Liver (tissue), 9 donors: Measurements from ENCODE around the gene PARD3. TPM values are rescaled to one million over a fixed set of nuclear protein-coding genes. Genes with fewer than 3 reads are reported as not detected.
A peak's percentile ranks its signal among the peaks of the same experiment; 100 is the strongest.

Experiments used
- DNase-seq: peaks from one replicate; pipeline ENCODE4 v3.0.0-alpha.2; 2017; ENCODE audit warnings: low spot score
- H3K27ac ChIP-seq, 2 donors: one replicate each; pipeline ENCODE4 v1.7.0; 2013; ENCODE audit warnings: inconsistent platforms in 2 of 2, low read length in 2 of 2, control low read depth in 1 of 2, low read depth in 1 of 2, mild to moderate bottlenecking in 1 of 2
- H3K27me3 ChIP-seq, 4 donors: one replicate each; pipeline versions ENCODE4 v1.6.1 to v1.7.0; 2013; ENCODE audit warnings: low read length in 3 of 4, inconsistent platforms in 1 of 4, mild to moderate bottlenecking in 1 of 4, moderate library complexity in 1 of 4; ENCODE audit not compliant: control insufficient read depth in 4 of 4, insufficient read depth in 4 of 4
- H3K36me3 ChIP-seq, 4 donors: one replicate each; pipeline versions ENCODE4 v1.6.1 to v1.7.0; 2013; ENCODE audit warnings: low read length in 3 of 4, mild to moderate bottlenecking in 3 of 4, low read depth in 1 of 4, moderate library complexity in 1 of 4; ENCODE audit not compliant: control insufficient read depth in 4 of 4, insufficient read depth in 3 of 4
- H3K4me1 ChIP-seq, 4 donors: one replicate each; pipeline versions ENCODE4 v1.6.1 to v1.7.0; 2013; ENCODE audit warnings: low read length in 3 of 4, mild to moderate bottlenecking in 3 of 4, moderate library complexity in 1 of 4; ENCODE audit not compliant: control insufficient read depth in 4 of 4, insufficient read depth in 4 of 4
- H3K4me3 ChIP-seq, 3 donors: one replicate each; pipeline versions ENCODE4 v1.6.1 to v1.7.0; 2013; ENCODE audit warnings: low read length in 3 of 3, control low read depth in 1 of 3, low read depth in 1 of 3, mild to moderate bottlenecking in 1 of 3
- H3K9ac ChIP-seq, 2 donors: one replicate each; pipeline ENCODE4 v1.7.0; 2013; ENCODE audit warnings: low read length in 2 of 2, mild to moderate bottlenecking in 2 of 2, moderate library complexity in 2 of 2, control low read depth in 1 of 2, low read depth in 1 of 2
- H3K9me3 ChIP-seq, 4 donors: one replicate each; pipeline versions ENCODE4 v1.6.1 to v1.7.0; 2013; ENCODE audit warnings: low read length in 3 of 4; ENCODE audit not compliant: control insufficient read depth in 4 of 4
- ATF3 ChIP-seq: IDR thresholded peaks from 2 replicates; pipeline ENCODE4 v1.6.1; 2016; ENCODE audit warnings: antibody characterized with exemption
- EGR1 ChIP-seq, 2 donors: IDR thresholded peaks; 2 replicates each; pipeline ENCODE4 v1.6.1; 2016 to 2018; ENCODE audit warnings: antibody characterized with exemption in 2 of 2, low read depth in 2 of 2
- FOXA1 ChIP-seq: IDR thresholded peaks from 2 replicates; pipeline ENCODE4 v1.6.1; 2016; ENCODE audit warnings: antibody characterized with exemption
- FOXA2 ChIP-seq: IDR thresholded peaks from 2 replicates; pipeline ENCODE4 v1.6.1; 2016; ENCODE audit warnings: antibody characterized with exemption
- GABPA ChIP-seq, 2 donors: IDR thresholded peaks in 1 of 2; conservative IDR thresholded peaks in 1 of 2; 2 replicates each; pipeline ENCODE4 v1.6.1; 2016; ENCODE audit warnings: antibody characterized with exemption in 2 of 2, mild to moderate bottlenecking in 1 of 2, moderate library complexity in 1 of 2
- HNF4A ChIP-seq, 2 donors: conservative IDR thresholded peaks; 2 replicates each; pipeline ENCODE4 v1.6.1; 2016; ENCODE audit warnings: antibody characterized with exemption in 2 of 2, mild to moderate bottlenecking in 2 of 2
- HNF4G ChIP-seq: IDR thresholded peaks from 2 replicates; pipeline ENCODE4 v1.6.1; 2016; ENCODE audit warnings: antibody characterized with exemption
- JUND ChIP-seq, 2 donors: IDR thresholded peaks; 2 replicates each; pipeline ENCODE4 v1.6.1; 2016; ENCODE audit warnings: antibody characterized with exemption in 2 of 2
- MAX ChIP-seq: IDR thresholded peaks from 2 replicates; pipeline ENCODE4 v1.6.1; 2016; ENCODE audit warnings: antibody characterized with exemption
- NR2F2 ChIP-seq: IDR thresholded peaks from 2 replicates; pipeline ENCODE4 v1.6.1; 2016; ENCODE audit warnings: antibody characterized with exemption
- RAD21 ChIP-seq, 2 donors: IDR thresholded peaks; 2 replicates each; pipeline ENCODE4 v1.6.1; 2016; ENCODE audit warnings: antibody characterized with exemption in 2 of 2, mild to moderate bottlenecking in 2 of 2
- RXRA ChIP-seq, 2 donors: IDR thresholded peaks; 2 replicates each; pipeline ENCODE4 v1.6.1; 2017 to 2018; ENCODE audit warnings: antibody characterized with exemption in 2 of 2, mild to moderate bottlenecking in 1 of 2
- SP1 ChIP-seq: IDR thresholded peaks from 2 replicates; pipeline ENCODE4 v1.6.1; 2018; ENCODE audit warnings: antibody characterized with exemption, mild to moderate bottlenecking
- TAF1 ChIP-seq: conservative IDR thresholded peaks from 2 replicates; pipeline ENCODE4 v1.6.1; 2016; ENCODE audit warnings: antibody characterized with exemption, mild to moderate bottlenecking
- YY1 ChIP-seq: IDR thresholded peaks from 2 replicates; pipeline ENCODE4 v1.6.1; 2016; ENCODE audit warnings: antibody characterized with exemption, mild to moderate bottlenecking
- ZBTB33 ChIP-seq: IDR thresholded peaks from 2 replicates; pipeline ENCODE4 v1.6.1; 2016; ENCODE audit warnings: antibody characterized with exemption
- WGBS: extraction: QIAGEN DNeasy Blood & Tissue Kit; methylation state at CpG from one replicate; pipeline ENCODE4 v1.1.7; 2013; 5-methylcytosine and 5-hydroxymethylcytosine counted together
- polyA plus RNA-seq, 2 donors: library from polyadenylated mRNA; stranded (reverse) in 1 of 2; unstranded in 1 of 2; fragments of 200-250 nt in 1 of 2; fragments of >200 nt in 1 of 2; fragmentation: Nextera tagmentation in 1 of 2; extraction: Ambion mirVana in 1 of 2; gene quantifications; one replicate each; pipeline versions ENCODE4 v1.2.1 to v1.2.3, GENCODE V29; 2013 to 2015
- total RNA-seq, 2 donors: library from RNA; depleted of rRNA; stranded (reverse); fragments of >200 nt; gene quantifications; one replicate each; pipeline ENCODE4 v1.2.3, GENCODE V29; 2014
- TF ChIP-seq, protein P1 (sequence below): fragments of 150-350 bp; IDR thresholded peaks from 2 replicates; pipeline ENCODE4 v1.5.1; 2017; ENCODE audit warnings: improper control_type of control experiment, low read depth, low read length; ENCODE audit not compliant: missing input control
- TF ChIP-seq, protein P2 (sequence below): IDR thresholded peaks from 2 replicates; pipeline ENCODE4 v1.6.1; 2016; ENCODE audit warnings: antibody characterized with exemption, mild to moderate bottlenecking
- donor health status: healthy.
- donor health status: healthy.
- donor health status: healthy.
- donor health status: healthy.
- donor health status: healthy.

PARD3 gene
- total and polyA plus RNA-seq, 4 donors = 12.3 to 43.8 (median 13.5) TPM

DNA sequence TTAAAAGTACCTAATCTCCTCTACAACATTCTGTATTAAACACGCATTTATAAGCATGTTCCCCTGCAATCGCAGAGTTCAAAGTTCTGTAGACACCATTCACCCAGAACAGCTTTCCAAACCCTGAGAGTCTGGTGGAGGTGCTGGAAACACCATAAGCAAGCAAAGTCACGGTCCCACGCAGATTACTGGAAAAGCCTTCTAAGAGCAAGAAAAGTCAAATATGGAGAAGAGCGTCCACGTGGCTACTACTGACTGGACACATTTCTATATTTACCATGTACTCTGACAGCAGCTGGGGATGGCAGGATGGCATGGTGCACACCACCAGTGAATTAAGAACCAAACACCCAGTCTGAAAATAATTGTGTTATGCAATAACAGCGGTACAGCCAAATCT is 97.7 kb downstream of the PARD3 start:
- H3K27me3 ChIP-seq = no peaks in the 10 kb centered on the region
- H3K4me1 ChIP-seq = peaks cover 5 to 25% (median 12%) of the 10 kb centered on the region in 4 donors
- no peaks in the 10 kb centered on the region for H3K36me3 ChIP-seq
- DNase-seq = no peak
- TF ChIP-seq, protein P1, sequence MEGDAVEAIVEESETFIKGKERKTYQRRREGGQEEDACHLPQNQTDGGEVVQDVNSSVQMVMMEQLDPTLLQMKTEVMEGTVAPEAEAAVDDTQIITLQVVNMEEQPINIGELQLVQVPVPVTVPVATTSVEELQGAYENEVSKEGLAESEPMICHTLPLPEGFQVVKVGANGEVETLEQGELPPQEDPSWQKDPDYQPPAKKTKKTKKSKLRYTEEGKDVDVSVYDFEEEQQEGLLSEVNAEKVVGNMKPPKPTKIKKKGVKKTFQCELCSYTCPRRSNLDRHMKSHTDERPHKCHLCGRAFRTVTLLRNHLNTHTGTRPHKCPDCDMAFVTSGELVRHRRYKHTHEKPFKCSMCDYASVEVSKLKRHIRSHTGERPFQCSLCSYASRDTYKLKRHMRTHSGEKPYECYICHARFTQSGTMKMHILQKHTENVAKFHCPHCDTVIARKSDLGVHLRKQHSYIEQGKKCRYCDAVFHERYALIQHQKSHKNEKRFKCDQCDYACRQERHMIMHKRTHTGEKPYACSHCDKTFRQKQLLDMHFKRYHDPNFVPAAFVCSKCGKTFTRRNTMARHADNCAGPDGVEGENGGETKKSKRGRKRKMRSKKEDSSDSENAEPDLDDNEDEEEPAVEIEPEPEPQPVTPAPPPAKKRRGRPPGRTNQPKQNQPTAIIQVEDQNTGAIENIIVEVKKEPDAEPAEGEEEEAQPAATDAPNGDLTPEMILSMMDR = no peak
- TF ChIP-seq JUND (IDR thresholded peaks at IDR 0.05) = peak in 1 of 2 donors; percentile 43
- peak; percentile 40 to 59 for TF ChIP-seq RXRA (IDR thresholded peaks at IDR 0.05)
- no peak for TF ChIP-seq TAF1
- peak; percentile 11 for TF ChIP-seq FOXA2
- TF ChIP-seq YY1 = peak; percentile 56
- TF ChIP-seq HNF4A (conservative IDR thresholded peaks at IDR 0.05) = peak; percentile 72 to 78
- TF ChIP-seq NR2F2 = no peak
- peak; percentile 52 for TF ChIP-seq SP1
- TF ChIP-seq, protein P2, sequence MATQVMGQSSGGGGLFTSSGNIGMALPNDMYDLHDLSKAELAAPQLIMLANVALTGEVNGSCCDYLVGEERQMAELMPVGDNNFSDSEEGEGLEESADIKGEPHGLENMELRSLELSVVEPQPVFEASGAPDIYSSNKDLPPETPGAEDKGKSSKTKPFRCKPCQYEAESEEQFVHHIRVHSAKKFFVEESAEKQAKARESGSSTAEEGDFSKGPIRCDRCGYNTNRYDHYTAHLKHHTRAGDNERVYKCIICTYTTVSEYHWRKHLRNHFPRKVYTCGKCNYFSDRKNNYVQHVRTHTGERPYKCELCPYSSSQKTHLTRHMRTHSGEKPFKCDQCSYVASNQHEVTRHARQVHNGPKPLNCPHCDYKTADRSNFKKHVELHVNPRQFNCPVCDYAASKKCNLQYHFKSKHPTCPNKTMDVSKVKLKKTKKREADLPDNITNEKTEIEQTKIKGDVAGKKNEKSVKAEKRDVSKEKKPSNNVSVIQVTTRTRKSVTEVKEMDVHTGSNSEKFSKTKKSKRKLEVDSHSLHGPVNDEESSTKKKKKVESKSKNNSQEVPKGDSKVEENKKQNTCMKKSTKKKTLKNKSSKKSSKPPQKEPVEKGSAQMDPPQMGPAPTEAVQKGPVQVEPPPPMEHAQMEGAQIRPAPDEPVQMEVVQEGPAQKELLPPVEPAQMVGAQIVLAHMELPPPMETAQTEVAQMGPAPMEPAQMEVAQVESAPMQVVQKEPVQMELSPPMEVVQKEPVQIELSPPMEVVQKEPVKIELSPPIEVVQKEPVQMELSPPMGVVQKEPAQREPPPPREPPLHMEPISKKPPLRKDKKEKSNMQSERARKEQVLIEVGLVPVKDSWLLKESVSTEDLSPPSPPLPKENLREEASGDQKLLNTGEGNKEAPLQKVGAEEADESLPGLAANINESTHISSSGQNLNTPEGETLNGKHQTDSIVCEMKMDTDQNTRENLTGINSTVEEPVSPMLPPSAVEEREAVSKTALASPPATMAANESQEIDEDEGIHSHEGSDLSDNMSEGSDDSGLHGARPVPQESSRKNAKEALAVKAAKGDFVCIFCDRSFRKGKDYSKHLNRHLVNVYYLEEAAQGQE = peak; percentile 25
- no peak for TF ChIP-seq ATF3
- no peak for TF ChIP-seq EGR1 (IDR thresholded peaks at IDR 0.05; ENCODE audit: low read depth in 2 of 2)
- TF ChIP-seq FOXA1 = no peak
- TF ChIP-seq HNF4G = peak; percentile 40
- TF ChIP-seq GABPA (IDR thresholded peaks at IDR 0.05 in 1 of 2, conservative IDR thresholded peaks at IDR 0.05 in 1 of 2) = no peak
- TF ChIP-seq ZBTB33 = no peak
- TF ChIP-seq MAX = peak; percentile 34
- TF ChIP-seq RAD21 (IDR thresholded peaks at IDR 0.05) = peak in 1 of 2 donors; percentile 20
- no peak overlapping the region for H3K4me3 ChIP-seq
- H3K9ac ChIP-seq = no peak overlapping the region
- peak overlapping the region; percentile 43 to 61 for H3K27ac ChIP-seq
- 33% methylated on average over 7 of the region's 7 CpGs for WGBS
- H3K9me3 ChIP-seq = no peaks in the 10 kb centered on the region
